GM18498 (cell line): ENCODE results near the gene MAN1B1.

Source experiments
- ATAC-seq: cut with Tn5 transposase; IDR thresholded peaks from one replicate; pipeline ENCODE4 v1.9.1; 2021; ENCODE audit warnings: mild to moderate bottlenecking, moderate library complexity; ENCODE audit not compliant: unreplicated experiment

MAN1B1 gene

DNA sequence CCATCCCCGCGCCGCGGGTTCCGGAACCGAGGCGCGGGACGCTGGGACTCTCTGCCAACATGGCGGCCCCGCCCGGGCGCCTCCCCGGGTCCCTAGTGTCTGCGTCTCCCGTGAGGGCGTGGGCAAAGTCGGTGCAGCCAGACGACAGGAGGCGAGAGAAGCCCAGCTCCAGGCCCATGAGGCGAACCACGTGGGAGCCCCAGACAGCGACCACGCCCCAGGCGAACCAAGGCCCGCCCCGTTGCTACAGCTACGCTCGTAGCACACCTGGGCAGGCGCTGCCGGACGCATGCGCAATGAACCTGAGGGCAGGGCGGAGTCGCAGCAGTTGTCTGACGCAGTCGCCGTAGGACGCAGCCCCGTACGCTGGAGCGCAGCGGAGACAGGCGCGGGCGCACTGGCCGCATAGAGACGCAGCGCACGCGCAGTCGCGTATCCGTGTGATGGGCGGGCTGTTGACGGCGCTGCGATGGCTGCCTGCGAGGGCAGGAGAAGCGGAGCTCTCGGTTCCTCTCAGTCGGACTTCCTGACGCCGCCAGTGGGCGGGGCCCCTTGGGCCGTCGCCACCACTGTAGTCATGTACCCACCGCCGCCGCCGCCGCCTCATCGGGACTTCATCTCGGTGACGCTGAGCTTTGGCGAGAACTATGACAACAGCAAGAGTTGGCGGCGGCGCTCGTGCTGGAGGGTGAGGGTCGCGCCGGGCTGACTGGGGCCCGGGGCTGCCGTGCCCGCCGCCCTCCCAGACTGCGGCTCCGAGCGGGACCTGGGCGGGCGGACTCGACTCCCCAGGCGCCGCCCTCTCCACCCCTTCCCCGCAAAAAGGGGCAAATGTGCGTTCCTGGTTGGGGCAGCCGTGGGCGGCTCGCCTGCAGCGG, at the start of gene MAN1B1:
MAN1B1 (plus strand) TSS at position 455 of the 878 bp plus-strand sequence; CDS start at position 470, 15 bp downstream.
- ATAC-seq = peak; percentile 88

- ATAC-seq = no peak
Observed at GRCh38 chr9:137037035-137037434, 49.8 kb upstream of the MAN1B1 start.

DNA sequence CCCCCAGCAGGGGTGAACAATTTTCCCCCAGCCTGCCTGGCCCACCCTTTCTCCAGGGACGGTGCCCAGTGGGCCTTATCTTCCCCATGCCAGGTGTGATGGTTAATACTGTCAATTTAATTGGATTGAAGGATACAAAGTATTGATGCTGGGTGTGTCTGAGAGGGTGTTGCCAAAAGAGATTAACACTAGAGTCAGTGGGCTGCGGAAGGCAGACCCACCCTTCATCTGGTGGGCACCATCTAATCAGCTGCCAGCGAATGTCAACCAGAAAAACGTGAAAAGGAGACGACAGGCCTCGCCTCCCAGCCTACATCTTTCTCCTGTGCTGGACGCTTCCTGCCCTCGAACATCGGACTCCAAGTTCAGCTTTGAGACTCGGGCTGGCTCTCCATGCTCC, 49.3 kb upstream of the MAN1B1 start:
- no peak for ATAC-seq

GRCh38 chr9:137038916-137039315, 47.9 kb upstream of the MAN1B1 start:
- no peak for ATAC-seq

DNA sequence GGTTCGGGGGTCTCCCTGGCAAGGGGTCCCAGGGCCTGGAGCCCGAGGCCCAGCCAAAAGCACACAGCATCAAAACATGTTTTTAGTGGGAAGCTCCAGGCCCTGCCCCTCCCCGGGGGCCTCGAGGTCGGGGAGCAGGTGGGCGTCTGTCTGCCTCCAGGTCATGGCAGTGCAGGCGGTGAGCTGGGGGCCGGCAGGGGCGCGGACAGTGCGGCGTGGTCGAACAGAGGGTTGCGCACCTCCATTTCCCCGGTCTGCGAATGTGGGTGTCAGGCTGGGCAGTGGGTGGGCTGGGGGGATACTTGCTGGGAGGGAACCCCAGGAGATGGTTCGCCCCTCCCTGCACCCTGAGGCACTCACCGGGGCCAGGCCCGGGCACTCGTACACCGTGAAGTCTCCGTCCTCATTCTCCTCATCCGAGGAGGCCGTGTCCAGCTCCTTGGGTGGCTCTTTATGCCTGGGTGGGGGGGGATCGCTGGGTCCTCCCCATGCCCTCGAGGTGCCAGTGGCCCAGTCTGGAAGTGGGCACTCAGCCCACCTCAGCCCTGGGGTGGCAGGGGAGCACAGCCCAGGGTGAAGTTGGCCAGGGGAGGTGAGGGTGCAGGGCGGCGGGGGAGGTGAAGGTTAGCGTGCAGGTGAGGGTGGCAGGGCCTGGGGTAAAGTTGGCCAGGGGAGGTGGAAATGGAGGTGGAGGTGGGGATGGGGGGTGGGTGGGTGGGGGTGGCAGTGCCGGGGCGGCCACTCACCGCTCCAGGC, 47.0 kb upstream of the MAN1B1 start:
- no peak for ATAC-seq

DNA sequence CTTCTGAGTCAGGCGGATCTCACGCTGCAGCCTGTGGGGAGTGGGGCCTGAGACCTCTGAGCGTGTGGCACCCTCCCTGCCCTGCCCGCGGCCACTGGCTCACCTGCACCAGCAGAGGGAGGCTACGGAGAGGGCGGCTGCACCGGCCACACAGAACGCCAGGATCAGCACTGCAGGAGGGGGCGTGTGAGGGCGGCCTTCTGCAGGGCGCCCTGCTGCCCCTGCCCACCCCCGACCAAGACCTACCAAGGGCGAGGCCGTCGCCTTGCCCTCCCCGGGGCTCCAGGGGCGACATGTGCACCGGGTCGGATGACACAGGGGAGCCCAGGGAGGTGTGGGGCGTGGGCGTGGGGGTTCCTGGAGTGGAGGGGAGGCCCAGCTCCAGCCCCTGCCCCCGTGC, 46.2 kb upstream of the MAN1B1 start:
- ATAC-seq = no peak

DNA sequence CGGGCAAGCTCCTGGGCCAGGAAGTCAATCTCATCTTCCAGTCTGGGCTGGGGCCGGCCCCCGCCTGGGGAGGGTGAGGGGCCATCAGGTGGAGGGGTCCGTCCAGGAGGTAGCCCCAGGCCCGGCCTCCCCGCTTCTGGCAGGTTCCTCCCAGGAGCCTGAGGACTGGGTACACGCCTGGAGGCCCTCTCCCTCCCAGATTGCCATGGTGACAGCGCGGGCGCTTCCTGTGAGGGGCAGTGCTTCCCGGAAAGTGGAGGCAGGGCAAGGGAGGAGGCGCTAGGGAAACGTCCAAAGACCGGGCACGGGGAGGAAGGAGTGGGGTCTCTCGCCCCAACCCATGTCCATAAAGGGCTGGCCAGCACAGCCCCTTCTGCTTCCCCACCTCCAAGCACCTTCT, 45.7 kb upstream of the MAN1B1 start:
- ATAC-seq = no peak

- no peak for ATAC-seq
Observed at GRCh38 chr9:137042751-137043727, 43.7 kb upstream of the MAN1B1 start.

GRCh38 chr9:137044037-137044436, 42.7 kb upstream of the MAN1B1 start:
- ATAC-seq = no peak

- no peak for ATAC-seq
Observed at GRCh38 chr9:137044502-137045177, 42.1 kb upstream of the MAN1B1 start.

DNA sequence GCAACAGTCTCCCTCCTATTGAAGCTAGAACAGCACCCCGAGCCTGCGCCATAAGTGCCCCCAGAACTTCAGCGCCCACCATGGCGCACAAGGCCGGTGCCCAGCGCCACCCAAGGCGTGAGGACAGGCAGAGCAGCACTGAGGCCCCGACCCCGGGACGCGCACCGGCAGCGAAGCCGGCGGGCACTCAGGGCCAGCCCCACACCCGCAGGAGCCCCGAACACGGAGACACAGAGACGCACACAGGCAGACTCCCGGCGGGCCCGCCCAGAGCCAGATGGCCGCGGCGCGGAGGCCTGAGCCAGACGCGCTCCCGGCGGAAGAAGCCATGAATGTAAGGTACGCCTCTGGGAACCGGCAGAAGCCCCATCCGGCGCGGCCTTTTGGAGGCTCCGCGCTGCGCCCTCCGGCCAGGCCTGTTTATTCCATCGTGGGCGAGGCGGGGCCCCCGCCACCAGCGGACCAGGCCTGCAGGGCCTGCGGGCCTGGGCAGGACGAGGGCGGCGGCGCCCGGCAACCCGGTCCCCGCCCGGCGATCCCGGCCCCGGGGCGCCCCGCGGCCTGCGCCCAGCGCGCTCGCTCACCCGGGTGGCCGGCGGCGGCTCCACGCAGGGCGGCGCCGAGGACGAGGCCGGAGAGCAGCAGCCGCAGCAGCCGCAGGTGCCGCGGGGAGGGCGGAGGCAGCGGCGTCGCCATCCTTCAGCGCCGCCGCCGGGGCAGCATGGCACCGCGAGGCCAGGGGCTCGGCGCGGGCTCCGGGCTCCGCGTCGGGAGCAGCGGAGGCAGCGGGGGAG, 41.3 kb upstream of the MAN1B1 start:
- ATAC-seq = no peak

DNA sequence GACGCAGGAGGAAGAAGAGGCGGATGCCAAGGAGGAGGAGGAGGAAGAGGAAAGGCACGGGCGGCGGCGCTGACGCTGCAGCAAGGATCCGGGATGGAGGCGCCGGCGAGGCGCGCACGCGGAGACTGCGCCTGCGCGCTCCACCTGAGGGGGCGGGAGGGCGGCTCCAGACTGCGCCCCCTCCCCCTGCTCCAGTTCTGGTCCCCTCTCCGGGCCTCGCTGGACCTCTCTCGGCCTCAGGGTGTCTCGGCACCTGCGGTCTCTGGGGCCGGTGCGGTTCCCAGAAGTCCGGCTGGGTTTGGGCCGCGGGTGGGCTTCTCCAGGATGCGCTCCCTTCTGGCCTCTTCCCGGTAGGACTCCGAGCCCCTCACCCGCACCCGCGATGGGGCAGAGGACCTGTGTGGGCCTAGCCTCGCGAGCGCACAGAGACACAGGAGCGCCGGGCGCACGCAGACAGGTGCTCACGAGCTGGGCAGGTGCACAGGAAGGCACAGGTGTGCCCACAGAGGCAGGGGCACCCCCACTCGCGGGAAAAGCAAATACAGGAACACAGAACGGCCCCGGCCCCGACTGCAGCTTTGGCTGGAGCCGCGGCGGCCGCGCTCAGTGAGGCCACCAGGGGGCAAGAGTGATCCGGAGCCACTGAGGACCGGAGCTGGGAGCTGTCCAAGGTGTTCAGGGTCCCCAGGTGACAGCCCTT, 40.5 kb upstream of the MAN1B1 start, which contains the start of gene NPDC1:
NPDC1 (minus strand) TSS at position 90 of the 700 bp plus-strand sequence. CDS start 188 bp downstream, outside the sequence.
- peak; percentile 51 for ATAC-seq

DNA sequence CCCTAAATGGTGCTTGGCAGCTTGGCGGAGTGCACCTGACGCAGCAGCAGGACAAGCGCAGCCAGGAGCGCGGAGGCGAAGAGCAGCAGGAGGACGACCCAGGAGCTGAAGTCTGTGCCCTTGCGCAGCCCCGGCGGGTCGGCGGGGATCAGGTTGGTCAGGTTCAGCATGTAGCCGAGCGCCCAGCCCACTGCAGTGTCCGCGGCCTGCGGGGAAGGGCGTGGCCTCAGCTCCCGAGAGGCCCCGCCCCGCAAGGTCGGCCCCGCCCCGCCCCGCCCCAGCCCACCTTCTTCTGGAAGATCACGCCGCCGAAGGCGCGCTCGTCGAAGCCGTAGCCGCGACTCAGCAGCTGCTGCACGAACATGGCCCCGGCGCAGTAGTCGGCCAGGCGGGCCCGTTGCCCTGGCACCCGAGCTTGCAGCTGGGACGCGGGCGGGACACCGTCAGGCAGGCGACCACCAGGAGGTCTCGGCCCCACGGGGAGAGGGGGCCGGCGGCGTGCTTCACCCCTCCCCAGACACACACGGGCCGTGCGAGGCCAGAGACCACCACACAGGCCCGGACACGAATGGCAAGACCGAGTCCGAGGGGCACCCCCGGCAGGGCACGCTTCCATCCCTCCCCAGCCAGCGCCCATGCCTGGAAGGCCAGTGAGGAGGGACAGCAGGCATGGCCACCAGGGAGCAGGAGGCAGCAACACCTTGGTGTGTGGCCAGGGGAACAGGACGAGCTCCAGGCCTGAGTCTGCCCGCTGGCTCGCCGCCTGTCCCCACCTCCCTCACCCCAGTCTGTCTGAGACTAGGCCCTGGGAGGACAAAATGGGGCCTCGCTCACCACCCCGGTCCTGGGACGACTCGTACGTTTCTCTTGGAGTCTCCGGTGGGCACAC, 37.9 kb upstream of the MAN1B1 start:
- no peak for ATAC-seq

DNA sequence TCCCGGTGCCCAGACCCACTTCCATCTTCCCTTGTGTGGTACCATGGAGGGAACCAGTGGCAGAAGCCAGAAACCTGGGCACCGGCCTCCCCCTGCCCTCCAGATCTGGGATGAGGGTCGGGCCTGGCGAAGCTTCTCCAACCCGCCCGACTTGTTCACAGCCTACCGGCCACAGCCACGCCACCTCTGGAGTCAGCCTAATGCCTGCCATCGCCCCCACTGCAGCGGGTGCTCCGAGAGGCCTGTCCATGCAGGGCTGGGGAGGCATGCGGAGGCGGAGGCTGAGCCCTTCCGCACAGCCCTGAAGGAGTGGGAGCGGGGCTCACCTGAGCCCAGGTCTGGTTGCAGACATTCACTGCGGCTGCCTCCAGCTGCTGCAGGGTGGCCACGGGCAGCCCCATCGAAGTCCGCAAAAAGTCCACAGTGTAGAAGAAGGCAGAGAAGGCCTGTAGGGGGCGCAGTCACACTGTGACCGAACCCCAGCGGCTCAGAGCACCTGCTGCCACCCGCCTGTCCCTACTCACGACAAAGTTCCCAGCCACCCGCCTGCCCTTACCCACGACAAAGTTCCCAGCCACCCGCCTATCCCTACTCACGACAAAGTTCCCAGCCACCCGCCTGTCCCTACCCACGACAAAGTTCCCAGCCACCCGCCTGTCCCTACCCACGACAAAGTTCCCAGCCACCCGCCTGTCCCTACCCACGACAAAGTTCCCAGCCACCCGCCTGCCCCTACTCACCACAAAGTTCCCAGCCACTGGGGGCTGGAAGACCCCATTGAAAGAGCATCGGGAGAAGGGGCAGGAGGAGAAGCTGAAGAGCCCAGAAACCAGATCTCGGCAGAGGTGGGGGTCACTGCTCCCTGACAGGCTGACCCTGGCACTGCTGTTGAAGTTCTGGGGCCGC, 37.0 kb upstream of the MAN1B1 start:
- no peak for ATAC-seq

- no peak for ATAC-seq
Observed at GRCh38 chr9:137050570-137050969, 36.2 kb upstream of the MAN1B1 start.

DNA sequence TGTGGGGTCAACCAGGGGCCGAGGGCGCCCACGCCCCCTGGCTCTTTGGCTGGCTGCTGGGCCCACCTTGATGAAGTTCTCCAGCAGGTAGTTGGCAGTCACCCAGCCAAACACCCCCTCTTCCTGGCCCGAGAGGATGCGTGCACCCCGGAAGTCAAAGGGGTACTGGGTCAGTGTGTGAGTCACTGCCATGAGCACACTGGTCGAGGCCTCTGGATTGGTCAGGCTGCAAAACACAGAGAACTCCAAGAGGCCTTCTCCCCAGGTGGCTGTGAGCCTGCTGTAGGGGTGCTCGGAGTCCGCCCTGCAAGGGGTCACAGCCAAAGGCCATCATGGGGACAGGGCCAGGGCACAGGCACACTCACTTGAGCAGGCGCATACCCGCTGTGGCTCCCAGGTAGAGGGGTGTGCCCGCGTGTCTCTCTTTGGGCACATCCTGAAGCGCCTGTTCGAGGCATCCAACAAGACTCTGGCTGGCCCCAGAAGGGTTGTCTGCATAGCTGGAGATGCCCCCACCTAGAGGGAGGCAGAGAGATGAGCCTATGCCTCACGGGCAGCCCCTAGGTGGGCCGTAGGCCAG, 35.5 kb upstream of the MAN1B1 start:
- ATAC-seq = no peak
